ENCODE results near the gene SCGB2A2. TPM values are rescaled to one million over a fixed set of nuclear protein-coding genes. Genes with fewer than 3 reads are reported as not detected.

The SCGB2A2 gene
- not detected for total RNA-seq

- ATAC-seq (no peak), DNase-seq (ENCODE audit: low spot score) (no peak)
- intact Hi-C loops (cut with DNase I) = no loop called here
Measured at GRCh38 chr11:62269654-62270278, at the start of gene SCGB2A2. Gene SCGB2A2, plus strand, starts transcription at chr11:62270158. Its CDS starts 59 bp downstream, at chr11:62270217.

GRCh38 chr11:62221498-62221897 is 48.5 kb upstream of the SCGB2A2 start:
- ATAC-seq (no peak), DNase-seq (ENCODE audit: low spot score) (no peak)

GRCh38 chr11:62223095-62223494 is 46.9 kb upstream of the SCGB2A2 start:
- DNase-seq (ENCODE audit: low spot score) (no peak), ATAC-seq (no peak)
- intact Hi-C loops (cut with DNase I) = no loop called here

More at GRCh38 chr11:62221498-62221897, 48.5 kb upstream of the SCGB2A2 start:
- intact Hi-C loops (cut with DNase I) = no loop called here

GRCh38 chr11:62233730-62234129 is 36.2 kb upstream of the SCGB2A2 start:
- intact Hi-C loops (cut with DNase I) = no loop called here
- ATAC-seq = no peak
- no peak for DNase-seq (ENCODE audit: low spot score)

GRCh38 chr11:62236187-62236586 is 33.8 kb upstream of the SCGB2A2 start:
- ATAC-seq (no peak), DNase-seq (ENCODE audit: low spot score) (no peak)
- intact Hi-C loops (cut with DNase I) = no loop called here

GRCh38 chr11:62237499-62237898 is 32.5 kb upstream of the SCGB2A2 start:
- no peak for DNase-seq (ENCODE audit: low spot score)
- intact Hi-C loops (cut with DNase I) = no loop called here
- ATAC-seq = no peak

- DNase-seq (ENCODE audit: low spot score) (no peak), ATAC-seq (no peak)
- intact Hi-C loops (cut with DNase I) = no loop called here
Measured at GRCh38 chr11:62238151-62238550, 31.8 kb upstream of the SCGB2A2 start.

- DNase-seq (ENCODE audit: low spot score) (no peak), ATAC-seq (no peak)
- intact Hi-C loops (cut with DNase I) = loop anchor here (10.0 kb wide), 1 partner anchor 54 kb away; the partner anchor contains the start of gene SCGB1D4
Measured at GRCh38 chr11:62241095-62241494, 28.9 kb upstream of the SCGB2A2 start.

- intact Hi-C loops (cut with DNase I) = loop anchor here (10.0 kb wide), 1 partner anchor 53 kb away; the partner anchor contains the start of gene SCGB1D4
- DNase-seq (ENCODE audit: low spot score) (no peak), ATAC-seq (no peak)
Measured at GRCh38 chr11:62242021-62242420, 27.9 kb upstream of the SCGB2A2 start, which contains the start of gene SCGB1D2. Gene SCGB1D2, plus strand, starts transcription at chr11:62242239. Its CDS starts 69 bp downstream, at chr11:62242308.

- ATAC-seq = no peak
Measured at GRCh38 chr11:62245271-62245753, 24.6 kb upstream of the SCGB2A2 start.

GRCh38 chr11:62251698-62252097 is 18.3 kb upstream of the SCGB2A2 start:
- intact Hi-C loops (cut with DNase I) = no loop called here
- DNase-seq (ENCODE audit: low spot score) (no peak), ATAC-seq (no peak)

More at GRCh38 chr11:62245271-62245753, 24.6 kb upstream of the SCGB2A2 start:
- intact Hi-C loops (cut with DNase I) = loop anchor here (10.0 kb wide), 1 partner anchor 49 kb away; the partner anchor contains the start of gene SCGB1D4
- DNase-seq (ENCODE audit: low spot score) = no peak

- intact Hi-C loops (cut with DNase I) = no loop called here
- no peak for DNase-seq (ENCODE audit: low spot score)
- no peak for ATAC-seq
Measured at GRCh38 chr11:62253999-62254542, 15.9 kb upstream of the SCGB2A2 start.

GRCh38 chr11:62256281-62256680 is 13.7 kb upstream of the SCGB2A2 start:
- intact Hi-C loops (cut with DNase I) = no loop called here
- ATAC-seq (no peak), DNase-seq (ENCODE audit: low spot score) (no peak)

- DNase-seq (ENCODE audit: low spot score) (no peak), ATAC-seq (no peak)
- intact Hi-C loops (cut with DNase I) = no loop called here
Measured at GRCh38 chr11:62260261-62260953, 9.6 kb upstream of the SCGB2A2 start.

GRCh38 chr11:62264004-62264403 is 6.0 kb upstream of the SCGB2A2 start:
- intact Hi-C loops (cut with DNase I) = no loop called here
- no peak for ATAC-seq
- no peak for DNase-seq (ENCODE audit: low spot score)

- ATAC-seq (no peak), DNase-seq (ENCODE audit: low spot score) (no peak)
- intact Hi-C loops (cut with DNase I) = no loop called here
Measured at GRCh38 chr11:62266558-62266957, 3.4 kb upstream of the SCGB2A2 start.

GRCh38 chr11:62267050-62267449 is 2.9 kb upstream of the SCGB2A2 start:
- DNase-seq (ENCODE audit: low spot score) (no peak), ATAC-seq (no peak)
- intact Hi-C loops (cut with DNase I) = no loop called here

- DNase-seq (ENCODE audit: low spot score) = no peak
- intact Hi-C loops (cut with DNase I) = no loop called here
Measured at GRCh38 chr11:62267576-62267975, 2.4 kb upstream of the SCGB2A2 start.

GRCh38 chr11:62273284-62273683 is 3.3 kb downstream of the SCGB2A2 start:
- no peak for DNase-seq (ENCODE audit: low spot score)
- ATAC-seq = no peak
- intact Hi-C loops (cut with DNase I) = no loop called here

More at GRCh38 chr11:62267576-62267975, 2.4 kb upstream of the SCGB2A2 start:
- no peak for ATAC-seq

- intact Hi-C loops (cut with DNase I) = no loop called here
- ATAC-seq = no peak
Measured at GRCh38 chr11:62273789-62274275, 3.9 kb downstream of the SCGB2A2 start.

More at GRCh38 chr11:62273789-62274275, 3.9 kb downstream of the SCGB2A2 start:
- DNase-seq (ENCODE audit: low spot score) = no peak
